Transverse colon (tissue), 3 donors: ENCODE measurements around the gene GNRHR.

Experiments
- CTCF ChIP-seq, 5 experiments: fragments of 200-600 bp in 3 of 5; fragments of 450-650 bp in 2 of 5; sonication (generic) in 3 of 5; IDR thresholded peaks; 1 replicate in 2 of 5; 2 replicates in 3 of 5; pipeline ENCODE4 v1.5.1; 2016 to 2017; ENCODE audit warnings: antibody characterized with exemption in 5 of 5, inconsistent platforms in 3 of 5, mild to moderate bottlenecking in 2 of 5, moderate library complexity in 1 of 5
- POLR2A ChIP-seq: fragments of 450-650 bp; IDR thresholded peaks from one replicate; pipeline ENCODE4 v1.6.1; 2016; ENCODE audit warnings: antibody characterized with exemption, mild to moderate bottlenecking, moderate library complexity

GRCh38 chr4:67765928-67766327 is 11.7 kb upstream of the GNRHR start:
- TF ChIP-seq CTCF (IDR thresholded peaks at IDR 0.05) (no peak), POLR2A (no peak)
